NCI-H748 treated with DMSO at 0.1 percent for 48 hours (cell line): ENCODE measurements around the gene SAMD4A.
"Not testable (repeated sequence)": the region's sequence is repeated elsewhere in the genome, so short reads cannot be mapped to it uniquely, and the experiment has no call there.

Experiments used
- DNase-seq: peaks from one replicate; lab custom pipeline; 2025; lab: John Stamatoyannopoulos, UW

The SAMD4A gene

DNA sequence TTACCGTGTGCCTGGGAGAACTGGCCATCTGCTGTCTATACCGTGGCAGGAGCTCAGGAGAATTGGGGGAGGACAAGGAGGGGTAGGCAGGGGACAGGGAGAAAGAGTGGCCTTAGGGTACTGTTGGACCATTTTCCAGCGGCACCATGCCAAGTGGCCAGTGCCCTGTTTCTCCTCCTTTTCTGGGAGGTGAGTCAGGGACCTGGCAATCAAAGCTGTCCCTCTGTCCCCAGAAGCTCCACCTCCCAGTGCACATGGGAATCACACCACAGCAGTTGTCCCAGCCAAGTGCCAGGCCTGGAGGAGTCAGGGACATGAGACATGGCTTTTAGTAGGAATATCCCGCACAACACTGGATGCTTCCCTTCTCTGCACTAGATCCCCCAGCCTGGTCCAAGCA lies 217.7 kb downstream of the SAMD4A start:
- no peak for DNase-seq

DNA sequence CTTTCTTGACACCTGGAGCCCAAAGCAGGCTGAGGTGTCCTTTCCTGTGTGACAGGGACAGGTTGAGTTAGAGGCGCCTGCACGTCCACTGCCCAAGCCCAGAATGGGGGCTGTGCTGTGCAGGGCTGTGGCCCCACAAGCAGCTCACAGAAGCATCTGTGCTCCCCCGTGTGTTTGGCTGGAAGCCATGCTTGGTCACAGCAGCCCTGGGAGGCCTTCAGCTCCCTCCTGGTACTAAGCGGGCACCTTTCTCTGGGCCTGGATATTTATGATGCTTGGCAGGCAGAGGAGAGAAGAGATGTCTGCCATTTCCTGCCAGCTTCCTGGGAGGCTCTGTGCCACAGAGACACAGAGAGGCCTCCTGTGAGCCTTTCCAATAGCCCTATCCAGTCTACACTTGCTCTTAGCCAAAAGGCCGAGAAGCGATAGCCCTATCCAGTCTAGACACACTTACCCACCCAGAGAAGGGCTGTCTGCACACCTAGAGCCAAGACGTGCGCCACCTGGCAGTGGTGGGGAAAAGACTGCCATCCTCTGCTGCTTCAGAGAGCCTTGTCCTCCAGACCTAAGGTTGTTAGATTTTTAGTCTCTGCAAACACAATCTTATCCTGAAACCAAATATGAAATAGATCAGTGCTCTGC lies 218.3 kb downstream of the SAMD4A start:
- no peak for DNase-seq

DNA sequence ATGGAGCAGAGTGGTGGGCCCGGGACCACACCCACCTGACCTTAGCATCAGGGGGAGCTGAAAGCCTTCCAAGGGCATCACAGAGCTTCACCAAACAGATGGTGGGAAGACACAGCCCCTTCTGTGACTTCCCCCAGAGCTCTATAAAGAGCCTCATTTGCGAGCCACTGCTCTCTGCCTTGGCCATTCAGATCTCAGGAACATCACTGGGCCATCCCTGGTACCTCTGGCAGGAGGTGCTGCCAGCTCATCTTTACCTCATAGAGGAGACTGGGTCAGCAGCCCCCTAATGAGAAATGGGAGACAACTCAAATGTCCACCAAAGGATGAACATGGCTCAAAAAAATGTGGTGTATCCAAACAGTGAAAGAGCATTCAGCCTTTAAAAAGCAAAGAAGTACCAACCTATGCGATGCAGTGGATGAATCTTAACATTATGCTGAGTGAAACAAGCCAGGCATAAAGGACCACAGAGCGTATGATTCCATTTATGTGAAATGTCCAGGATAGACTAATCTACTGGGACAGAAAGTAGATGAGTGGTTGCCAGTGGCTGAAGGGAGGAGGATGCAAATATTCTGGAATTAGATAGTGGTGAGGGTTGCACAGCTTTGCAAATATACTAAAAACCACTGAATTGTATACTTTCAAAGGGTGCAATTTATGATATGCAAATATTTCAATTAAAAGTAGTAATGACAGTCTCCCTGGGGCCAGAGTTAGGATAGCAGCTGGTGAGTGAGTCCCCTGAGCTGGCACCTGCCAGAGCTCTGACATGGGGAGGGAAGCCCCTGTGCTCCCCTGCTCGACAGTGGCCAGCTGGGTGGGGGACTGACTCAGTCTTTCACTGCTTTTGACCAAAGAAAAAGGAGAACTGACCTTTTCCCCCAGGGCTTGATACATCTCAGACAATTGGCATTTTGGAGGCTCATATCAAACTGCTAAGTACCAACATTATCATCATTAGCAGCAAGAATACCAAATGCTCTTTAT lies 219.1 kb downstream of the SAMD4A start:
- no peak for DNase-seq

DNA sequence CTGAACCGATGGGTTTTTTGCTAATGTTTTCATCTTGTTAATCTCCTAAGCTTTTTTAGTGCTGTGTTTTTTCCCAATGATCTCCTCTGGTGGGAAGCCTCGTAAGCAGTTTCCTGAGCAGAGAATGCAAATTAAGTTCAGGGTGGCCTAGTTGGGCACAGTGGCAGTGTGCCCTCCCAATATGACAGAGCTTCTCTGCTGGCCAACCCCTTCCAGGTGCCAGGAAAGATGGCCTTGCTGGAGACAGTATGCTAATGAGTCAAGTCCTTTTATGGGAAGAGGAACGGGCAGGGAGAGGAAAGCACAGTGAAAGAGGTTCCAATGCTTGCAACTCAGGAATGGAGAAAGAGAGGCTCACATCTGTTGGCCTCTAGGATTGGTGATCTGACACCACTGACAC lies 219.9 kb downstream of the SAMD4A start:
- no peak for DNase-seq

DNA sequence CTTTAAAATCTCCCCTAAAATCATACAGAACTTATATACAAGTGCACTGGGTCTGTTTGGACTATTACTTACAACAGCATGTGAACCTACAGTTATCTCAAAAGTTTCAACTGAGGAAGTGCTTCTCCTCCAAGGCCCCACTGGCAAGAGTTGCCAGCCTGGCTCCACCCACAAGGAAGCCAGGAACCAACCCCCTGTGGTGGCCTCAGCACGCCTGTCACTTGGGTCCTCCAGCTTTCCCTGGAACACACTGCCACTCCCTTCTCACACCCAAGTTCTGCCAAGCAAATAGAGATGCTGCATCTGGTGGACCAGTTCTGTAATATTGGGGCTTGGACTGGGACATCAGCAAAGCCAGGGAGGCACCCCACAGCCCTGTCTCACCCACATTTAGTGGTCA lies 220.3 kb downstream of the SAMD4A start:
- DNase-seq: no peak

DNA sequence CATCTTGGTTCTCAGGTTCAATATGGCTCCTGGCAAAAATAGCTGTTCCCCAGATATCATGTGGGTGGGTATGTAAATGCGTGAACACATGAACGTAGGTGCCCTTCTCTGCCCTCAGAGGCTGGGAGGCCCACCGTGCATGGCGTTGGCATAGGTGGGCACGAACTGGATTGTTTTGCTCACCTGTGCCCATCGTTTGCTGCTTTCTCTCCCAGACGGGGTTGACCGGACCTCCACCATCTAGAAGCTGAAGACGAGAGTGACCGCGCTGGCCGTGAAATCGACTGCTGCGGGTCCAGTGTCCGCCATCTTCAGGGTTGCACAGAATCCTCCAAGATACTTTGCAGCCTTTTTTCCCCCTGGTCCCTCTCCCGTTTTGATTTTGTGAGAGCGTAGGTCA lies 221.8 kb downstream of the SAMD4A start:
- DNase-seq: no peak

DNA sequence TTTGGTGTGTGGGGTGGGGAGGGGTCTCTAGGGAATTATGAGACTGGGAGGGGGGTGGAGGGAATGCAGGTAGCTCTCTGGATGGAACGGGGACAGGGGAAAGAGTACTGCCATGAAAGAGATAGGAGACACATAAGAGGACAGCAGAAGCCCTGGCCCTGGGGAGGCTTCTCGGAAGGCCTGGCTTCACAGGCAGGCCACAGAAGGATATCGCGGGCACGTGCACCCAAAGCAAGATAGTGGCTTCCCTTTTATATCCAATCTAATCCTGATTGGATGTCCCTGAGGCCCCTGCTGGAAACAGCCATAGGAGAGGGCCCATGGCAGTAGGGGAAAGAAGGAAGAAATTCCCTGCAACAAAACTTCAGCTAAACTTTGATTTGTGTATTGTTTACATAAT lies 222.2 kb downstream of the SAMD4A start:
- no peak for DNase-seq

DNA sequence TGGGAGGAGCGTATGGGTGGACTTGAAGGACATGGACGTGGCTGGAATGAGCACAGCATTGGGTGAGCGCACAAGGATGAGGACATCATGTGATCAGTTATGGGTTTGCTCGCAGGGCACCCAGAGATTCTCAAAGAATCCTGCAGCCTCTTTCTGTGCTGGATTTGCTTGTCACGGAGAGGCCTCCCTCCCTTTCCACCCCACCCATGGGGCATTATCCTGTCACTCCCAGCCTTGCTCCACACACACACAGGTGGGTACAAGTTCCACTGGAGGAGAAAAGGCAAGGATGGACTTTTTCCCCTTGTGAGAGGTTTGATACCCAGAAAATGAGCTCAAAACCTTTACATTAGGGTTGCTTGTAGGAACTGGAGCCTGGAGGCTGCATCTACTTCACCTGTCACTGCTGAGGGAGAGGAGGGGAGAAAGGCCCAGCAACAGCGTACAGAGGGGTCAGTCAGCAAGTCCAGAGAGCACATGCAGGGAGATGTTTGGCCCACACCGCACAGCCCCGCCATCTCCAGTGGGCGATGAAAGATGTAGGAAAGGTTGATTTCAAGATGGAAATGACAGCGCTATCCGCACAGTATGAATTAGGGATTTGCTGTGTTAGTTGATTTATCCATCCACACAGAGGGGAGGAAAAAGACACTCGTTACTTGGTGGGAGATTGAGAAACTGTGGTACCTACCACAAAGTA lies 223.0 kb downstream of the SAMD4A start:
- no peak for DNase-seq

DNA sequence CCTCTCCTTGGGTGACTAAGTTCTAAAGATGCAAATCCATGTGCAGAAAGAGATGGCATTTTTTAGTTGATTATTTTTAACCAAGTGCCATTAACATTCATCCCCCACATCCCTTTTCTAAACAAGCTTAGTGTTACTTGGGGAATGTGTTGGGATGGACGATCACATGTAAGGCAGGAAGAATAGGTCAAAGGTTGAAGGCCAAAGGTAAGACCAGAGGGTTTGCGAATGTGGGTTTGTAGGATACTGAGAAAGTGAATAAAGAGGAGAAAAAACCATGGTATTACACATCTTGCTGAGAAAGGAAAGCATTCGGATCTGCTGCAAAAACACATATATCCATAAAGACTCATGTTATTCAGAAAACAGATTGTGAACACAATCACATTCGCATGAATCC lies 224.1 kb downstream of the SAMD4A start:
- DNase-seq: no peak

DNA sequence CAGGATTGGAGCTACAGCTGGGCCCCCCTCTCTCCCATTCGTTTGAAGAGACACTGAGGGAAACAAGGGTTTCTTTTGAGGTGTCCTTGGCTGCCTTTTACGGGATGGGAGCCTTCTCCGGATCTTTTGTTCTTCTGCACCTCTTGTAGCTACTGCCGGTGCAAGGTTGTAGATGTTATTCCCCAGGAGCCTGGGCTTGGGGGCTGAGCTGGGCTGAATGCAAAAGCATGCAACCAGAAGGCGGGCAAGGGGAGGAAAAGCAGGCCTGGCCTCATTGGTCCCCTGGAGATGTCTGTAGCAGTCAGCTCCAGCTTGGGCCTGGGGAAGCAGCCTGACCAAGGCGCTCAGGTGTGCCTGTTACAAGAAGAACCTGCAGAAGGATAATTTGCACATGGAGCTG lies 225.4 kb downstream of the SAMD4A start:
- DNase-seq: no peak

DNA sequence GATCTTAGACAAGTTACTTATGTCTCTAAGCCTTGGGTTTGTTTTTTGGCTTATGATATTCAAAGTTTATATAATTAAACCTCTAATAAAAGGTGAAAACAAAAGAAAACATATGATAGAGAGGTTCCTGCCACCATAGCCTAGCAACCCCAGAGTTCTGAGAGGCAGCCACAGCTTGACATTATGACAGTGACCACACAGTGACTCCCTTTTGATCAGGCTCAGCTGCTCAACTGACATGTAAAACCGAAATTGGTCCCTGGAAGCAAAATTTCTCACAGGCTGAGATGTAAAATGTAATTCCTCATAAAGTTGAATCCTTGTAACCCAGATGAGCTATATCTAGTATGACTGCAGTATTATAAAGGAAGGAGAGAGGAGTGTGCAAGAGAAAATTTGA lies 227.2 kb downstream of the SAMD4A start:
- DNase-seq: no peak

DNA sequence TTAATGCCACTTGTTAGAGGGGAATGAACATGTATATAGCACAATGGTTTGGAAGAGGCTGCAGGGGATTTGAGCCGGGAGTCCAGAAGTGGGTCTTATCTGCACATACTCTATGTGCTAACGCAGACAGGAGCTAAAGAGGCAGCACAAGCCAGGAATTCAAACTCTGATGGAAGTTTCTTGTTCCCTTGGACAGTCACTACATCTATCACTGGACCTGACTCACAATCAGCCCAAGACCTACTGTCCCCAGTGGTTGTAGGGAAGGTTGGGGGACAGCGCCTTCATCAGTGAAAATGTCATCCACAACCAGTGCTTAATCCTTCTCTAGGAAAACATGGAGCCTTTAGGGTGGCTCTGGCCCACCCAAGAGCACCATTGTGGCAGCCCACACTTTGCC lies 227.9 kb downstream of the SAMD4A start:
- DNase-seq: no peak

DNA sequence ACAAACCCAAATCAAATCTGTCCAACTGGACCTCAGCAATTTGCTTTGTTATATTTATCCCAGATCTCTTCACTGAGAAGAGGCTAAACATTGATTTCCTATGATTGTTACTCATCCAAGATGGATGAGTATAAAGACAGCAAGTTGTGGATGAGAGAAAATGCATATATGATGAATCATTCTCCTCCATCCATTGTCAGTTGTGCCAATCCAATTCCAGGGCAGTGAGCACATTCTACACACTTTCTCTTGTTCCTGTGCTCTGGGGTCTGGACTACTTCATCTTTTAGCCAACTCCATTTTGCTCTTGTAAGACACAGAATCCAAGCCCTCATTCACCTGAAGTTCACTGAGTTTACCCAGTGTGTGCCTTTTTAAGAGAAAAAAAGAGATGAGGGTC lies 230.0 kb downstream of the SAMD4A start:
- DNase-seq: no peak

DNA sequence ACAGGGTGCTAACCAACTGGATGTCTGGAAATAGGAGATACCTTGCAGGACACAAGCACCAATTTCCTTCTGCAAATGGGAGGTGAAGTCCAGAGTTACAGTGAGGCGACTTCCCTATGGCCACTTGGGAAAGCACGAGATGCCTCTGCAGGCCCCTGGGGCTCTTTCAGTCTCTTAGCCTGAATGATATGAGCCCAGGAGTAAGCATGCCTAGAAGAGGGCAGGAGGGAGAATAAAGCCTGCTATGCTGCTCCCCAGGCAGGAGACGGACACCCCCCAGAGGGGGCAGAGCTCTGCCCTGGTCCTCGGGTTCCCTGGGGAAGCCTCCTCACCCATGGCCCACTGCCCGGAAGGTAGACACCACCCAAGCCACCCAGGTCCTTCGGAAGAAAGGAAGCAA lies 230.6 kb downstream of the SAMD4A start:
- DNase-seq: no peak

DNA sequence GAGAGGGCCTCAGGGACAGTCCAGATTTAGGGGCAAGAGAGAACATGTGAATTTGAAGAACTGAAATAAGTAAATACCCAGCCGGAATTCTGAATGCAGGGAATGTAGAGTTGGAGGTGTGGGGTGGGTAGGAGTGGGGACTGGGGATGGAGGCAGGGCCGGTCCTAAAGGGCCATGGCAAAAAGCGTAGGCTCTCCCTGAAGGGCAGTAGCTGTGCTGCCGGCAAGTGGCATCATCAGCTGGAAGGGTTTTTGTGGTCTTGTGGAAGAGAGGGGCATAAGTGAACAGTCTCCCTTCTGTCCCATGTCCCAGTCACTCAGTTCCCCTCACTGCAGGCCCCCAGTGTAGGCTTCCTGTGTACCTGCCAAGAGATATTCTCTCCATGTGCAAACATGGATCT lies 231.1 kb downstream of the SAMD4A start:
- DNase-seq: no peak

DNA sequence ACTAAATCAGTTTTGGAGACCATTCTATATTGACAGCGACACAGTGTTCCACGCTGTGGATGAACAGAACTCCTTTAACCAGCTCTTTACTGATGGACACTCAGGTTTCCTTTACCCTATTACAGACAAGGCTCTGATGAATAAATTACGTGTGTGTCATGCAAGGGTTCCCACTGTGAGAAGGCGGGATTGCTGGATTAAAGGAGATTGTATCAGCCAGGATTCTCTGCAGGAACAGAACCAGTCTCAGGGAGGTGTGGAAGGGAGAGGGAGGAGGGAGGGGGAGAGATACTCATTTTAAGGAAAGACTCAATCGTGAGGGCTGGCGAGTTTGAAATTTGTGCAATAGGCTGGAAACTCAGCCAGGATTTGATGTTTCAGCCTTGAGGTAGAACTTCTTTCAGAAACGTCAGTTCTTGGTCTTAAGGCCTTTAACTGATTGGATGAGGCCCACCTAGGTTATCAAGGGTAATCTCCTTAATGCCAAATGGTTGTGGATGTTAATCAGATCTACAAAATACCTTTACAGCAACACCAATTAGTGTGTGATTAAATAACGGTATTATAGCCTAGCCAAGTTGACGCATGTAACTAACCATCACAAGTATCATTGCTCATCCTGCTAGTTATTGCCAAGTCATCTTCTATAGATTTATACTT lies 231.7 kb downstream of the SAMD4A start:
- no peak for DNase-seq

DNA sequence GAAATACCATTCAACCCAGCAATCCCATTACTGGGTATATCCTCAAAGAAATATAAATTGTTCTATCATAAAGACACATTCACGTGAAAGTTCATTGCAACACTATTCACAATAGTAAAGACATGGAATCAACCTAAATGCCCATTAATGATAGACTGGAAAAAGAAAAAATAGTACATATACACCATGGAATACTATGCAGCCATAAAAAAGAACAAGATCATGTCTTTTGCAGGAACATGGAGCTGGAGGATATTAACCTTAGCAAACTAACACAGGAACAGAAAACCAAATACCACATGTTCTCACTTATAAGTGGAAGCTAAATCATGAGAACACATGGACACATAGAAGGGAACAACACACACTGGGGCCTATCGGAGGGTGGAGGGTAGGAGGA lies 234.6 kb downstream of the SAMD4A start:
- DNase-seq: not testable (repeated sequence)

DNA sequence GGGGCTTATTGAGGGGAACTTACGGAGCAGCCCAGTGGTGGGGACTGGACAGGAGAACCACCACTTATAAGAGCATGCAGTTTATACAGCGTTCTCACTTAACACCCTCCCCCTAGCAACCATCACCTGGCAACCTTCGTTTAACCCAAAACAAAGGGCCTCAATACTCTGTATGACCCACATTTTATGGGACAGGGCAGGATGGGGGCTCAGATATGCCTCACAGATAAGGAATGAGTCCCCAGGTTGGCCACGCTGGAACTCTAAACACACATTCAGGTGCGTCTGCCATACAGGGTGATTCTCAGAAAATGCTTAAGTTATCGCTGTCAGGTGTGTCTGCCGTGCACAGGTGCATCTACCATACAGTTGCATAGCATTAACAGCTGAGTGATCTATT lies 236.5 kb downstream of the SAMD4A start:
- DNase-seq: no peak

DNA sequence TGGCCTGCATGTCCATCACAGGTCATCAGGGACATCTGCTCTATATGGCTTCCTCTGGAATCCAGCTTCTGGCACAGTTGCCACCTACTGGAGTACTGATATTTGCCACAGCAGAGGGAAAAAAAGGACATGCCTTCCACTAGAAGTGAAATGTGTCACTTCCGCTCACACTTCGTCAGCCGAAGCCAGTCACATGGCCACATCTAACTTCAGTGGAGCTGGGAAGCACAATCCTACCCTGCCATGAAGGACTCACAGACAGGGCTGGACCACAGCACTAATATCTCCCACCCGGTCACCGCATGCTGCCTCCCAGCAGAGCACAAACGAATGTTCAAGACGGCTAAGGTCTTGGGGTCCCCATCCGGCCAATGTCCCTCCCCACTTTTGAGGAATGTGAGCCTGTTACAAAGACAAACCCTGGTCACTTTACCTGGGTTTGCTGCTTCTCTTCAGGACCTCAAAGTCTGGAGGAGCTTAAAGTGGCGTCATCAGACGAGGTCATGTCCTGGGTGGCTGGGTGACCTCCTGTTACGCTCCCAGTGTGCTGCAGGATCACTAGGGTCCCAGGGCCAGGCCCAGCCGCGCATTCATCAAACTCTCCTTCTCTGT lies 237.1 kb downstream of the SAMD4A start:
- DNase-seq: no peak

DNA sequence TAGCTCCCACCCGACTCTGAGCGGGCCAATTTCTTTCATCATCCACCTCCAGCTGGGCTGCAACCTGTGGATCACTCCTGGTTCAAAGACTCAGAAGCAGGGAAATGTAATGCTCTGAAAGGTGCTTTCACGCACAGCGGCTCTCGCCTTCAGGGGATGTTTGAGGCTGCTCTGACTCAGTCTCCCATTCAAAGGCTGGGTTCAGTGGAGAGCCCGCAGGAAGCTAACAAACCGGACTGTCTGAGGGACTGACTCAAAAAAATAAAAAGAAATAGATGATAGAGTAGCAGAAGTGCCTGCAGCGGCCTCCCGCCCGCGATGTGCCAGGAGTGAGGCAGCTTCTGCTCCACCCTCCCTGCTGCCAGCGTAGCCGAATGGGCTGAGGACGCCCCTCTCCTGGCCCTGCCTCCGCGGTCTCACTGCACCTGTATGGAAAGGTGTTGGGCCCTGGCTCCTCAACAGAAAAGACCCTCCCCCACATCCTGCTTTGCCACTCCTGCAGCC lies 237.7 kb downstream of the SAMD4A start:
- no peak for DNase-seq

DNA sequence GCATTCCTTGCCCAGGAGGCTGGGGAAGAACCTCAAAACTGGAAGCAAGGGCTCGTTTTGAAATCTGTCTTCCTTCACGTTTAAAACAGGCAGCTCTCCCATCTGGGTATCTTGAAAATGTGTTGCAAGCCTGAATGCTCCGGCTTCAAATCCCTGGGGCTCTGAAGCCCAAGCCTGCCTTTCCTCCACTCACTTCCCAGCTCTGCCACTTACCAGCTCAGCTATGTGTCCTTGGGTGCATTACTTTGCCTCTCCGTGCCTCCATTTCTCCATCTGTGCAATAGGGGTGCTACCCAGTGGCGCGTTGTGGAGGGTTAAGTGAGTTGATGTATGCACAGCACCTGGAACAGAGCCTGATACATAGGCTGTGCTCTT lies 238.1 kb downstream of the SAMD4A start:
- no peak for DNase-seq
